ENCODE results near the gene AKAP8. TPM values are rescaled to one million over a fixed set of nuclear protein-coding genes. Genes with fewer than 3 reads are reported as not detected.

Gene AKAP8
- total and polyA plus RNA-seq, 9 of the 15 experiments (the other 6 are each of a cell fraction or from before 2014, with no cell fraction given), result 3.4 to 56.5 (median 15.0) TPM

- TF ChIP-seq ZBTB49 (CRISPR knock-in tag; IDR thresholded peaks at IDR 0.05; ENCODE audit: borderline replicate concordance), result 0 out of 2 replicates have a peak, but pooled peaks have one; percentile 37
- no peak for TF ChIP-seq SUPT5H (IDR thresholded peaks at IDR 0.05)
- no peak for TF ChIP-seq JUNB (CRISPR knock-in tag; conservative IDR thresholded peaks at IDR 0.05)
- no peak for TF ChIP-seq ZZZ3 (IDR thresholded peaks at IDR 0.05)
- TF ChIP-seq ZBTB9 (CRISPR knock-in tag; IDR thresholded peaks at IDR 0.05), result no peak
- TF ChIP-seq XRCC4 (IDR thresholded peaks at IDR 0.05; ENCODE audit: extremely low read depth, insufficient read depth, insufficient read length), result no peak
- TF ChIP-seq PURB (CRISPR knock-in tag; IDR thresholded peaks at IDR 0.05; ENCODE audit: low read depth), result no peak
- 0 out of 2 replicates have a peak, but pooled peaks have one; percentile 21 for TF ChIP-seq FOSL1 (tag; conservative IDR thresholded peaks at IDR 0.05)
- no peak for TF ChIP-seq ILK (tag; IDR thresholded peaks at IDR 0.05; ENCODE audit: borderline replicate concordance, low read depth)
- no peak for TF ChIP-seq KDM5B (IDR thresholded peaks at IDR 0.05; ENCODE audit: insufficient replicate concordance, low read depth, low read length)
- TF ChIP-seq ZBTB7A (IDR thresholded peaks at IDR 0.05; ENCODE audit: borderline replicate concordance, control insufficient read depth, low read depth, low read length), result no peak
- no peak for TF ChIP-seq KDM2B (CRISPR knock-in tag; IDR thresholded peaks at IDR 0.05)
- no peak for TF ChIP-seq NR3C1 (CRISPR knock-in tag; IDR thresholded peaks at IDR 0.05)
- TF ChIP-seq ETV1 (tag; conservative IDR thresholded peaks at IDR 0.05; ENCODE audit: low read depth), result no peak
- TF ChIP-seq ARNT (IDR thresholded peaks at IDR 0.05), result no peak
- TF ChIP-seq ATF2 (CRISPR knock-in tag; IDR thresholded peaks at IDR 0.05), result no peak
- no peak for TF ChIP-seq ZC3H8 (IDR thresholded peaks at IDR 0.05)
- no peak for TF ChIP-seq NCOA1 (IDR thresholded peaks at IDR 0.05; ENCODE audit: low read depth)
- TF ChIP-seq ZBED1 (IDR thresholded peaks at IDR 0.05), result no peak
- no peak for TF ChIP-seq ZNF444 (CRISPR knock-in tag; IDR thresholded peaks at IDR 0.05)
- peak; percentile 47; the same call in 1 of the 2 replicates for TF ChIP-seq HMBOX1 (IDR thresholded peaks at IDR 0.05)
- no peak for TF ChIP-seq ATF1 (CRISPR knock-in tag; IDR thresholded peaks at IDR 0.05)
- TF ChIP-seq ATF1 (tag; IDR thresholded peaks at IDR 0.05), result no peak
- TF ChIP-seq SMAD2 (IDR thresholded peaks at IDR 0.05; ENCODE audit: low read depth, low read length), result no peak
- no peak for TF ChIP-seq NFRKB (IDR thresholded peaks at IDR 0.05; ENCODE audit: low read depth)
- TF ChIP-seq CC2D1A (IDR thresholded peaks at IDR 0.05), result no peak
- TF ChIP-seq CXXC5 (CRISPR knock-in tag; IDR thresholded peaks at IDR 0.05), result no peak
Observed at GRCh38 chr19:15330801-15331418, 48.7 kb downstream of the AKAP8 start (continued).
